K562 (cell line): Measurements from ENCODE around the gene NKIRAS2. TPM values are rescaled to one million over a fixed set of nuclear protein-coding genes. Genes with fewer than 3 reads are reported as not detected.

Source experiments
- CBX2 ChIP-seq: fragments of 200-600 bp; sonication (generic); IDR thresholded peaks from one replicate; pipeline ENCODE4 v1.6.1; 2012; ENCODE audit warnings: mild to moderate bottlenecking, low read length, inconsistent platforms; ENCODE audit not compliant: insufficient read depth, poor library complexity, severe bottlenecking
- CC2D1A ChIP-seq: fragments of 450-650 bp; IDR thresholded peaks from 2 replicates; pipeline ENCODE4 v1.6.1; 2017; ENCODE audit warnings: mild to moderate bottlenecking
- DPF2 ChIP-seq: fragments of 450-650 bp; IDR thresholded peaks from 2 replicates; pipeline ENCODE4 v1.6.1; 2016
- EGR1 ChIP-seq: fragments of 450-650 bp; conservative IDR thresholded peaks from 2 replicates; pipeline ENCODE4 v1.6.1; 2017; ENCODE audit warnings: mild to moderate bottlenecking
- EP300 ChIP-seq: IDR thresholded peaks from 2 replicates; pipeline ENCODE4 v1.6.1; 2012; ENCODE audit warnings: low read length, improper control_type of control experiment
- ETV1 ChIP-seq: fragments of 450-650 bp; conservative IDR thresholded peaks from 2 replicates; pipeline ENCODE4 v1.6.1; 2016; ENCODE audit warnings: missing genetic modification characterization, control low read depth, low read depth, missing compliant biosample characterization
- ETV5 ChIP-seq: sonication (generic); formaldehyde crosslinking; IDR thresholded peaks from 2 replicates; pipeline ENCODE4 v1.4.0; 2020; ENCODE audit warnings: low read depth, mild to moderate bottlenecking, missing genetic modification reagents
- GABPA ChIP-seq: fragments of 200-800 bp; sonication (Bioruptor generic); conservative IDR thresholded peaks from 2 replicates; pipeline ENCODE4 v1.6.1; 2016; ENCODE audit warnings: low read depth, missing genetic modification characterization, missing compliant biosample characterization
- KLF13 ChIP-seq: fragments of 450-650 bp; IDR thresholded peaks from 2 replicates; pipeline ENCODE4 v1.6.1; 2016; ENCODE audit warnings: missing genetic modification characterization, low read depth, mild to moderate bottlenecking, missing compliant biosample characterization, moderate library complexity, borderline replicate concordance
- NR2C2 ChIP-seq, 2 experiments: fragments of 200-800 bp in 1 of 2; sonication (Bioruptor generic) in 1 of 2; sonication (generic) in 1 of 2; formaldehyde crosslinking in 1 of 2; IDR thresholded peaks; 2 replicates each; pipeline versions ENCODE4 v1.6.1 to v1.8.0; 2016 to 2022; ENCODE audit warnings: mild to moderate bottlenecking in 1 of 2, missing compliant biosample characterization in 1 of 2, missing genetic modification characterization in 1 of 2, missing genetic modification reagents in 1 of 2
- PCBP1 ChIP-seq: fragments of 200-400 bp; formaldehyde crosslinking; IDR thresholded peaks from 2 replicates; pipeline ENCODE4 v1.6.1; 2018; ENCODE audit warnings: mild to moderate bottlenecking, low read depth, low read length; ENCODE audit not compliant: poor library complexity, severe bottlenecking
- PRDM10 ChIP-seq: fragments of 450-650 bp; IDR thresholded peaks from 2 replicates; pipeline ENCODE4 v1.6.1; 2018; ENCODE audit not compliant: partially characterized antibody
- RBFOX2 ChIP-seq: fragments of 200-400 bp; formaldehyde crosslinking; IDR thresholded peaks from 2 replicates; pipeline ENCODE4 v1.6.1; 2017; ENCODE audit warnings: low read depth, mild to moderate bottlenecking, low read length, moderate library complexity
- SMC3 ChIP-seq: conservative IDR thresholded peaks from 2 replicates; pipeline ENCODE4 v1.6.1; 2011; ENCODE audit warnings: low read depth, low read length, improper control_type of control experiment; ENCODE audit not compliant: insufficient read depth
- SP1 ChIP-seq: sonication (generic); formaldehyde crosslinking; IDR thresholded peaks from 2 replicates; pipeline ENCODE4 v1.8.1; 2022; ENCODE audit warnings: mild to moderate bottlenecking, missing genetic modification reagents
- SREBF2 ChIP-seq: sonication (generic); formaldehyde crosslinking; IDR thresholded peaks from 2 replicates; pipeline ENCODE4 v1.4.0; 2020; ENCODE audit warnings: mild to moderate bottlenecking, missing genetic modification reagents
- STAT5B ChIP-seq: fragments of 250-450 bp; sonication (Bioruptor Pico); IDR thresholded peaks from 2 replicates; pipeline ENCODE4 v1.8.0; 2021; ENCODE audit warnings: mild to moderate bottlenecking, inconsistent platforms
- TAF7 ChIP-seq: fragments of 450-650 bp; IDR thresholded peaks from 2 replicates; pipeline ENCODE4 v1.6.1; 2016; ENCODE audit warnings: missing genetic modification characterization, missing compliant biosample characterization
- TRIM28 ChIP-seq: fragments of 450-650 bp; IDR thresholded peaks from 2 replicates; pipeline ENCODE4 v1.6.1; 2017
- YY1 ChIP-seq, 3 experiments: IDR thresholded peaks; 2 replicates each; pipeline ENCODE4 v1.6.1; 2011; ENCODE audit warnings: low read length in 2 of 3, mild to moderate bottlenecking in 2 of 3, moderate library complexity in 2 of 3, borderline replicate concordance in 1 of 3, control low read depth in 1 of 3, low read depth in 1 of 3; ENCODE audit not compliant: insufficient read depth in 3 of 3, insufficient replicate concordance in 2 of 3, control insufficient read depth in 1 of 3, insufficient read length in 1 of 3; ENCODE audit errors: extremely low read depth in 1 of 3
- polyA plus RNA-seq, 8 experiments: library from polyadenylated mRNA; depleted of rRNA in 4 of 8; stranded (reverse) in 5 of 8; unstranded in 3 of 8; fragments of >200 nt; fragmentation: Nextera tagmentation in 2 of 8; fragmentation: Illumina TruSeq in 1 of 8; extraction: Ambion mirVana in 2 of 8; extraction: Trizol in 1 of 8; gene quantifications; 2 replicates each; pipeline versions ENCODE4 v1.2.1 to v1.2.3, GENCODE V29; 2011 to 2014; ENCODE audit warnings: inconsistent platforms in 1 of 8, missing spikeins in 1 of 8
- total RNA-seq, 7 experiments: library from RNA; depleted of rRNA in 6 of 7; stranded (reverse); fragments of >200 nt in 6 of 7; fragmentation: Illumina TruSeq in 2 of 7; extraction: Trizol in 2 of 7; gene quantifications; 2 replicates each; pipeline versions ENCODE4 v1.2.1 to v1.2.3, GENCODE V29; 2011 to 2021; ENCODE audit warnings: low replicate concordance in 1 of 7
- TF ChIP-seq, protein P1 (sequence below), 2 experiments: fragments of 450-650 bp; conservative IDR thresholded peaks; 2 replicates each; pipeline ENCODE4 v1.6.1; 2017; ENCODE audit warnings: mild to moderate bottlenecking in 2 of 2, moderate library complexity in 2 of 2

The NKIRAS2 gene
- total and polyA plus RNA-seq, 9 of the 15 experiments (the other 6 are each of a cell fraction or from before 2014, with no cell fraction given), result 10.1 to 65.5 (median 29.8) TPM

DNA sequence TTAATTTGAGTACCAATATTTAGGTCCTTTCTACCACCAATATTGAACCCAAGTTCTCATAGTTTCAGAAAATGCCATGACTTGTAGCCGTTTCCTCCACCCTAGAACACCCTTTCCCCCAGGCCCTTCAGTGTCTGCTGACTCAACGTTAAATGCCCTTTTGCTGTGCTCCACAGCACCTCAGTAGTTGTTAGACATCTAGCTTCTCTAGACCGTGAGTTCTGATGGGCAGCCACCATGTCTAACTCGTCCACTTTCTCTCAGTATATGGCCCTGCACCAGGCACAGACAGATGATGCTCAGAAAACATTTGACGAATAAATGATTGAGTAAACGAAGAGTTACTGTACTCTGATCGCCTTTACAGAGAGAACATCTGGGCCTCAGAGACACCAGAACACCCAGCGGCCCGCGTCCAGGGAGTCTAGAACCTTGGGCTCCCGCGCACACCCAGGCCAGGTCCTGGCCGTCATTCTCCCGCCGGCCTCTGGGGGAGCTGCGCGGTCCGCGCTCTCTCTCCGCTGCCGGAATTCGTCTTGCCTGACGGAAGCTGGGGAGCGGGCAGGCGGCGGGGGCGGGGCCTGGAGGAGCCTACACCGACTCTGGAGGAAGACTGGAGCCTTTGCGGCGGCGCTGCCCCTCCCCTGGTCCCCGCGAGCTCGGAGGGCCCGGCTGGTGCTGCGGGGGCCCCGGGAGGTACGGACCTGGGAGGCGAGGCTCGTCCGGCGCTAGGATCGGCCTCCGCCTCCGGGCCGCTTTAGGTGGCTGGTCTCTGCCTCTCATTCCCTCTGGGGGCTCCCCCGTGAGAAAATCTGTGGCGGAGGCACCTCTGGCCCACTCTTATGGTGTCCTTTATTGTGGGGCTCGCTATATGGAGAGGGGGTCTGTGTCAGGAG is at the start of gene NKIRAS2 (continued):
- TF ChIP-seq ETV5 (CRISPR knock-in tag), result peak; percentile 69
- no peak for TF ChIP-seq SREBF2 (CRISPR knock-in tag)
- TF ChIP-seq STAT5B (CRISPR knock-in tag), result no peak
- peak; percentile 94 for TF ChIP-seq RBFOX2
- no peak for TF ChIP-seq NR2C2 (CRISPR knock-in tag; IDR thresholded peaks at IDR 0.05)
- peak; percentile 26; the same call in 1 of the 2 replicates for TF ChIP-seq NR2C2 (tag; IDR thresholded peaks at IDR 0.05)
- TF ChIP-seq DPF2, result no peak
- TF ChIP-seq ETV1 (tag), result peak; percentile 75
- peak; percentile 96 for TF ChIP-seq GABPA
- peak; percentile 69 for TF ChIP-seq SP1 (CRISPR knock-in tag)
- peak; percentile 46 for TF ChIP-seq PRDM10
- 0 out of 2 replicates have a peak, but pooled peaks have one; percentile 34 for TF ChIP-seq TAF7 (tag)
- 0 out of 2 replicates have a peak, but pooled peaks have one; percentile 32 for TF ChIP-seq KLF13
- peak; percentile 73 for TF ChIP-seq CC2D1A
- peak; percentile 34; the same call in 1 of the 2 replicates for TF ChIP-seq SMC3
- peak; percentile 84 for TF ChIP-seq EGR1
- peak in 2 of 3 experiments; percentile 71 to 76 for TF ChIP-seq YY1 (IDR thresholded peaks at IDR 0.05; ENCODE audit: borderline replicate concordance in 1 of 3, control insufficient read depth in 1 of 3, extremely low read depth in 1 of 3, insufficient read depth in 3 of 3, insufficient read length in 1 of 3, insufficient replicate concordance in 2 of 3, low read depth in 1 of 3, low read length in 2 of 3)
- TF ChIP-seq PCBP1, result peak; percentile 43
- TF ChIP-seq CBX2, result no peak
- TF ChIP-seq TRIM28, result 0 out of 2 replicates have a peak, but pooled peaks have one; percentile 9
- TF ChIP-seq, protein P1, sequence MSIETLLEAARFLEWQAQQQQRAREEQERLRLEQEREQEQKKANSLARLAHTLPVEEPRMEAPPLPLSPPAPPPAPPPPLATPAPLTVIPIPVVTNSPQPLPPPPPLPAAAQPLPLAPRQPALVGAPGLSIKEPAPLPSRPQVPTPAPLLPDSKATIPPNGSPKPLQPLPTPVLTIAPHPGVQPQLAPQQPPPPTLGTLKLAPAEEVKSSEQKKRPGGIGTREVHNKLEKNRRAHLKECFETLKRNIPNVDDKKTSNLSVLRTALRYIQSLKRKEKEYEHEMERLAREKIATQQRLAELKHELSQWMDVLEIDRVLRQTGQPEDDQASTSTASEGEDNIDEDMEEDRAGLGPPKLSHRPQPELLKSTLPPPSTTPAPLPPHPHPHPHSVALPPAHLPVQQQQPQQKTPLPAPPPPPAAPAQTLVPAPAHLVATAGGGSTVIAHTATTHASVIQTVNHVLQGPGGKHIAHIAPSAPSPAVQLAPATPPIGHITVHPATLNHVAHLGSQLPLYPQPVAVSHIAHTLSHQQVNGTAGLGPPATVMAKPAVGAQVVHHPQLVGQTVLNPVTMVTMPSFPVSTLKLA (conservative IDR thresholded peaks at IDR 0.05), result peak; percentile 61 to 77; a peak in 3 of 4 replicates
- TF ChIP-seq EP300, result peak; percentile 52
